Stimulated activated CD4-positive, alpha-beta T cell treated with anti-CD3 and anti-CD28 coated beads, TNF-alpha, amount 100 ng/mL, for 1 hour (primary cell): ENCODE results near the gene SMARCAL1.

Source experiments
- DNase-seq, 3 donors: peaks; one replicate each; pipeline ENCODE4 v3.0.0-alpha.2; 2020; ENCODE audit warnings: low read depth in 3 of 3, low spot score in 1 of 3

The SMARCAL1 gene

DNA sequence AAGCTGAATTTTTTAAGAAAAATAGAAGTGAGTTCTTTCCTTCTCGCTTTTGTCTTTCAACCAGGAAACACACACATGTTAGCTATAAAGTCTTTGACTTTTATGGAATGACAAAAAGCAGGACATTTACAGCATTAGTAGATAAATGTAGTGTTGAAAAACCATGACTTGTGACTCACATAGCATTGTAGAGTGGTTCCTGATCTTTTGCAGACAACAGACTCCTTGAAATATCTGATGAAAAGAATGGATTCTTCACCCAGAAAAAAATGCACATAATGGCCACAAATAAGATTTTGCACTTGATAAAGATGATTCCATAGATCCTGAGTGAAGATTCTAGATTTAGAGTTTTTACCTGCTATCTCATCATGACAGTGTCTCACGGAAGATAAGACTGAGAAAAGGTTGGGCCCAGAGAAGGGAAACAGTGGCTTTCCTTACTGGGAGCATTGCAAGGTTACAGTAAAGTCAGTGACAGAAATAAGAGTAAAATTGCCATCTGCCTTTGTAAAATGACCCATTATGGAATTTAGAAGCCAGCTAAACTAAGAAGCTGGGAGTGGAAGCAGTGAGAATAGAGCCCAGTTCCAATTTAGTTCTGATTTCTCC, 14.0 kb downstream of the SMARCAL1 start:
- no peak for DNase-seq

- no peak for DNase-seq
Measured at GRCh38 chr2:216426938-216427337, 14.7 kb downstream of the SMARCAL1 start.

DNA sequence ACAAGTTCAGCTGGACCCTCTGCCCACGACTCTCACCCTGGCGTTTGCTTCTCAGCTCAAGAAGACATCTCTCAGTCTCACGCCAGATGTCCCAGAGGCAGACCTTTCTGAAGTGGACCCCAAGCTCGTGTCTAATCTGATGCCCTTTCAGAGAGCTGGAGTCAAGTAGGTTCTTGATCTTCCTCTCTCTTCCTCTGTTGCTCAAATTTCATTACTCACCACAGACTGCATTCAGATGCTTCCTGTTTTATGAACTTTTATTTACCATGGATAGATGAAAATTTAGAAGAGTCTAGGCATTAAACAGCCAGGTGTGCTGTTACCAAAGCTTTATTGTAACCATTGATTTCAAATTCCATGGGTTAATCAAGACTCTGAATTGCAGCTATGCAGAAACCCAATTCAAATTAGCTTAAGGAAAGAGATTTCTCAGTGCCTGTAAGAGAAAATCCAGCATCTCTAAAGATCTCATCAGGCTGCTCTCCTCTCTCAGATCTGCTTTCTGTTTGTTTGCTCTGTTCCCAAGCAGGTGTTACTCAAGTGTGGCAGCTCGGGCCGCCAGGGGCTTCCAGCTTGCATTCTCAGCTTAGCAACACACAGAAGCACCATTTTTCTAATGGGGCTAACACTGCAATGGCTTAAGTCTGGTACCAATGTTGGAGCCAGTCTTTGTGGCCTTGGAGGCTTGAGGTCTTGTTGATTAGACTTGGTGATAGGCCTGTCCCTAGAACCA, 16.5 kb downstream of the SMARCAL1 start:
- no peak for DNase-seq

GRCh38 chr2:216429428-216429827, 17.1 kb downstream of the SMARCAL1 start:
- DNase-seq, result no peak

- DNase-seq, result no peak
Measured at GRCh38 chr2:216430811-216431530, 18.7 kb downstream of the SMARCAL1 start.

GRCh38 chr2:216431531-216431856, 19.2 kb downstream of the SMARCAL1 start:
- no peak for DNase-seq

GRCh38 chr2:216436383-216436782, 24.1 kb downstream of the SMARCAL1 start:
- no peak for DNase-seq

GRCh38 chr2:216441308-216442010, 29.2 kb downstream of the SMARCAL1 start:
- DNase-seq, result no peak

- DNase-seq, result no peak
Measured at GRCh38 chr2:216445501-216445900, 33.2 kb downstream of the SMARCAL1 start.

DNA sequence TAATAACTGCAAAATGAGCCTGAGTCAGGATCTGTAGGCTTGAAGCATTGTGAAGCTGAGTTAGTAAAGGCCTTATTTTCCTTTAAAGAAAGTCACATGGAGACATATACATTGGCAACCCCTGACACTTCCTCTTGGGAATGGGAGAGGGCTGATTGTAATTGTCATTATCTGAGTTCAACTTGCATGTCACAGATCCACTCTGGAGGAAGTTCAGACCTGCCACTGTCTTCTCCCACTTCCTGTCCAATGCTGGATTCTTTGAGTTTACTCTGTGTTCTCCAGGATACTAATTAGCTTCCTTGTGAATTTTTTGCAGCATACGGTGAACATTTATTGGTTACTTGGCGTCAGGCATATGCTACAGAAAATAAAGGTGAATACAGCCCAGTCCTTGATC, 34.1 kb downstream of the SMARCAL1 start:
- no peak for DNase-seq

- no peak for DNase-seq
Measured at GRCh38 chr2:216447293-216447692, 35.0 kb downstream of the SMARCAL1 start.

DNA sequence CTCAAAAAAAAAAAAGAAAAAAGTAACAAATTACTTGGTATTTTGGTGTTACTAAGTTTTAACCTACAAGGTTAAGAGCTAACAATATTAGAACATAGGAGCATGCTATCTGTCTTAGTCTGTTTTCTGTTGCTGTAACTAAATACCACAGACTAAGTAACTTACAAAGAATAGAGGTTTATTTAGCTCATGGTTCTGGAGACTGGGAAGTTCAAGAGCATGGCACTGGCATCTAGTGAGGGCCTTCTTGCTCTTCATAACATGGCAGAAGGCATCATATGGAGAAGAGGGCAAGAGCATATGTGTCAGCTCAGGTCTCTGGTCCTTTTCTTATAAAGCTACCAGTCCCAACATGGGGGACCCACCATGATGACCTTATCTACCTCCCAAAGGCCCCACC, 36.5 kb downstream of the SMARCAL1 start:
- DNase-seq, result no peak

DNA sequence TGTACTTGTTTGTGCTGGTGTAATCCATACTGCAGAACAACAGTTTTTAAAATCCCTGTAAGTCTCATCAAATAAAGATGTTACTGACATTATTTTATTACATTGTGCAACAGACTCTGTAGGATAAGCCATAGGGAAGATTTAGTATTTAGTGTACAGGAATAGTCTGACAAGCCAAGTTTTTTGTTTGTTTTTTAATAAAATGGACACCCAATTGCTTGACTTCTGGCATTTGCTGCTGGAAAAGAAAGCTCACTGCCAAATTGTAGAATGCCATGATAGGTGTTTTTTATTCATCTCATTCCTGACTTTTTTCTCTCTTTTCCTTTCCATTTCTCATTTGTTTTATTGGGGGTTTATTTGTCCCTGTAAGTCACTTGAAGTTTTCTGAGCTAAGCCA, 38.1 kb downstream of the SMARCAL1 start:
- DNase-seq, result no peak

GRCh38 chr2:216450784-216451183, 38.5 kb downstream of the SMARCAL1 start:
- DNase-seq, result no peak

DNA sequence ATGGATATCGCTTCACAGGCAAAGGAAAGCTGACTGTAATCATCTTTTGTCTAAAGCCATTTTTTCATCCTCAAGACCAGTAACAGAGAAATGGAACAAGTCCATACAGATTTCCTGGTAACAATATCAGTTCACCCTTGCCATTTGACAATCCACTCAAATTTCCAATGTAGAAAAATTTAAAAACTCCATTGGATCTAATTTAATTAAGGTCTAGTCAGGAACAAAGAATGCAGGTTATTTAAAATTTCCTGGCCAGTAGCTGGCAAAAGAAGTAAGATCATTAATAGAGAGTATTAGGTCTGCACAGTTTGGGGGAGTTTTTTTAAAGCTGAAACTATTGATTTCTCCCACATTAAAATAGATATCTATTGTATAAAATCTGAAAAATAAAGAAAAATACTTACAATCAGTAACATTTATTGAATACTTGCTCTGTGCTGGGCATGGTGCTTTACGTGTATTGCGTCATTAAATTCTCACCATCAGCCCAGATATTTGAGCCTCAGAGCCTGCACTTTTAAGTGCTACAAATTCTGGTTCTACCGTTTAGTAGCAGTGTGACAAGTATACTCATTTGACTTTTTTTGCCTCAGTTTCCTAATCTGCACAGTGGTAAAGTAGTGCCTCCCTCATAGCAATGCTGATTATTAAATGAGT, 41.8 kb downstream of the SMARCAL1 start:
- no peak for DNase-seq

DNA sequence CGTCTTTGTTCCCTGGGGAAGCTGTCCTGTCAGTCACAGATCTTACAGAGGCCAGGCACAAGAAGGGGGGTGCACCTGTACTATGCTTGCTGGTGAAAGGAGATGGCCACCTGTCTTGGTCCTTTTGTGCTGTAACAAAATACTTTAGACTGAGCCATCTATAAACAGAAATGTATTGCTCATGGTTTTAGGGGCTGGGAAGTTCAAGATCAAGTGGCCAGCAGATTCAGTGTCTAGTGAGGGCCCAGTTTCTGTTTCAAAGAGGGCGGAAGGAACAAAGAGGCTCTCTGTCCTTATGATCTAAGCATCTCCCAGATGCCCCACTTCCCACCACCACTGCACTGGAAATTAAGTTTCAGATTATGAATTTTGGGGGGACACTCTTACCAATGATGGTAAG, 50.9 kb downstream of the SMARCAL1 start:
- no peak for DNase-seq

DNA sequence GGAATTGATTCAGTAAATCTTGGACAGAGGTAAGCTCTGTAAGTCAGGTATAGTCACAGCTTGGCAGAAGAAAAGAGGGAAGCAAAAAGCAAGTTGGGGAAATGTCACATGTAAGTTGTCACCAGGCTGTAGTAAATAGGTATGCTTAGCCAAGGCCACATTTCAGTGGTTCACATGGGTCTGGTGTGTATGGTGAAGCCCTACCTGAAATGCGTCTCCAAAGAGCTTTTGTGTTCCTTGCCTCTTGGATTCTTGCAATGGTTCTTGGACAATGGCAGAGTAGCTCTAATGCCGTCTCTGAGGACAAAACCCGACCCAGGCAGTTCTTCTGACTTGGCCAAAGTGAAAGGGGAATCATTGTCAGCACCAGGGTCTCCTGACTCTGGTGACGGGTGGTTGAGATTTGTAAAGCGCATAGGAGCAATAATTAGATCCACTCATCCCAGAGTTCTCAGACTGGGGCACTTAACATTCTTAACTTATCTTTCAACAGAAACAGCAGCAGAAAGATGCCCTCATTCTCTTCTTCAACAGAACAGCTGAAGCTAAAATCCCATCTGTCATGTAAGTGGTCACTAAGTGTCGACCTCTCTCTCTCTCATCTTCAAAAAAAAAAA, 51.9 kb downstream of the SMARCAL1 start:
- DNase-seq, result no peak

DNA sequence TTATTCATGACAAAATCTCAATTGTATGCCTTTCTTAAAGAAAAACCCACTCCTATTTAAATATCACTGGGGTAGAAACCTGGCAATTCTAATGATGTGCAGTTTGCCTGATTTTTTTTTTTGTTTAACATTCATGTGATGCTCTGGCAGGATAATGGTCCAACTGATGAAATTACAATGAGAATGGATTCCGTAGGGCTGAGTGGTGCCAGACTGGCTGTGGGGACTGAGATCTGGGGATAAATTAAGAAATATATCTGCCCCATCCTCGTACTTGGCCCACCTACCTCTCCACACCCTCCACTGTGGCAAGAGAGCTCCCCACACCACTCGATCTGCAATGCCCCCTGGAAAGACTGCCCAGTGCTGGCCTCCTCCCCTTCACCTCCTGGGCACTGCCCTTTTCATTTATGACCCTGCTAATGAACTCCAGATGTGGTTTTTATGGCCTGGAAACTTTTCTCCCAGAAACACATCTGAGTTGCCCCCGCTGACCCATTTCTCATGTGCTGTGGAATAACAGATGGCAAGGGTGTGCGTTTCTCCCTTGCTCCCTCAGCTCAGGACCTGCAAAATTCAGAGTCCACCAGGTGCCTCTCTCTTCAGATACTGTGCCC, 53.4 kb downstream of the SMARCAL1 start:
- no peak for DNase-seq

GRCh38 chr2:216467845-216468244, 55.6 kb downstream of the SMARCAL1 start:
- DNase-seq, result no peak

DNA sequence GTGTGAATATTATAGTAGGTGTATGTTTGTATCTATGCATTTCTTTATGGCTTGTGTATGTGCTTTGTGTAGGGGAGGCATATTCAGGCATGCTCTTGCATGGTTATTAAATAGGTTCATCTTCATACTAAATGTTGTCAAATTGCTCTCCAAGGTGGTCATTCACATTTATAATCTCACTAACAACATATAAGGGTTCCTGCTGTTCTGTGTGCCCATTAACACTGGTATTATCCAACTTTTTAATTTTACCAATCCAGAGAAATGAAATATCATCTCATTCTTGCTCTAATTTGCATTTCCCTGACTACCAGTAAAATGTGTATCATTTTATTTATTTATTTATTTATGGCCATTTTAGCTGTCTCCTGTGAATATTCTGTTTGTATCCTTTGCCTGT, 57.4 kb downstream of the SMARCAL1 start:
- no peak for DNase-seq
